Endothelial cell of hepatic sinusoid (primary cell): Measurements from ENCODE around the gene LSP1.

Source experiments
- in situ Hi-C: cut with HindIII; loops from 2 replicates; pipeline ENCODE4 v1.10.0; 2017; ENCODE audit warnings: low sequenced_read_pairs

LSP1 gene

GRCh38 chr11:1908618-1909017 is 55.7 kb downstream of the LSP1 start:
- in situ Hi-C loops, result no loop called here

- in situ Hi-C loops, result no loop called here
Measured at GRCh38 chr11:1909524-1909923, 56.6 kb downstream of the LSP1 start.

GRCh38 chr11:1912289-1912878 is 59.5 kb downstream of the LSP1 start:
- in situ Hi-C loops, result no loop called here

- in situ Hi-C loops, result no loop called here
Measured at GRCh38 chr11:1913271-1914060, 60.6 kb downstream of the LSP1 start.

DNA sequence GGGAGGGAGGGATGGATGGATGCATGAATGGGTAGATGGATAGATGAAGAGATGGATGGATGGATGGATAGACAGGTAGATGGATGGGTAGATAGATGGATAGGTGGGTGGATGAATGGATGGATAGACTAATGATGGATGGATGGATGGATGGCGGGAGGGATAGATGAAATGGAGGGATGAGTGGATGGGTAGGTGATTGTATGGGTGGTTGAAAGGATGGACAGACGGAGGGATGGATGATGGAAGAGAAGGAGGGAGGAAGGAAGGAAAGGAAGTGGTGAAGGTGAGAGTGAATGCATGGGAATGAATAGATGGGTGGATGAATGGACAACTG is 62.9 kb downstream of the LSP1 start:
- in situ Hi-C loops, result no loop called here

DNA sequence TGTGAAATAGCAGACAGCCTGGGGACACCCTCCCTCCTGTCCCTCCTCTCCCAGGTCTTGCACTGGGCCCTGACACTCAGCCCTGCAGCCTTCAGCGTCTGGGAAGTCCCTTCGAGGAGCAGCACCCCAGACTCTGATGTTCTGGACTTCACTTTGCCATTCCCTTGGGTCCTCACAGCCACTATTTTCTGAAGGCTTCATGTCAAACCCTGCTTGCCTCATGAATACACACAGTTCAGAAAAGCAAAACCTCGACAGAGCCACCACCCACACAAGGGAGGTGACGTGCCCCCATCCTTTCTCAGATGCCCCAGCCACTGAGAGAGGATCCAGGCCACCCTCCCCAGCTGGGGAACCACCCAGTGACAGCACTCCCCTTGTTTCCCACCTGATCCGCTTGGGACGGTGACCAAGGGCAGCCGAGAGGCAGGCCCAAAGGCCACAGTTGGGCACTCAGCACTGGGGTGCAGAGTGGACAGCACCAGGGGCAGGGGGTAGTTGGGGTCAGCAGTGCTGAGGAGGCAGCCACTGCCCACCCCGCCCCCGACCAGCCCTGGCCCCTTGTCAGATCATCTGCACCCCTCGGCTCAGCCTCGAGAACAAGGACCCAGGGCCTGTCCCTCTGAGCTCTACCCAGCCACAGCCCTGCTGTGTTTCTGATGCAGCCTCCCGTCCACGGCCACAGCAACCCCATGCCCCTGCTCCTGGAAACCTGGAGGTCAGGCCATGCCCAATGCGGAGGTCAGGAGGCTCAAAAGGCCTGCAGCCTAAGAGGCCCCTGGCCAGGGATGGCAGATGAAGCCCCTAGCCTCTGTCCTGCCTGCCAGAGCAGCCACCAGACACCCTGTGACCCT is 63.5 kb downstream of the LSP1 start:
- in situ Hi-C loops, result no loop called here

GRCh38 chr11:1916986-1917522 is 64.2 kb downstream of the LSP1 start:
- in situ Hi-C loops, result no loop called here

GRCh38 chr11:1917523-1918435 is 64.9 kb downstream of the LSP1 start:
- in situ Hi-C loops, result no loop called here

- in situ Hi-C loops, result no loop called here
Measured at GRCh38 chr11:1918436-1919315, 65.8 kb downstream of the LSP1 start.

- in situ Hi-C loops, result no loop called here
Measured at GRCh38 chr11:1919391-1920127, 66.7 kb downstream of the LSP1 start, which contains the start of gene TNNT3. Gene TNNT3, plus strand, starts transcription at chr11:1919703. Its CDS starts 3,172 bp downstream, at chr11:1922875.

DNA sequence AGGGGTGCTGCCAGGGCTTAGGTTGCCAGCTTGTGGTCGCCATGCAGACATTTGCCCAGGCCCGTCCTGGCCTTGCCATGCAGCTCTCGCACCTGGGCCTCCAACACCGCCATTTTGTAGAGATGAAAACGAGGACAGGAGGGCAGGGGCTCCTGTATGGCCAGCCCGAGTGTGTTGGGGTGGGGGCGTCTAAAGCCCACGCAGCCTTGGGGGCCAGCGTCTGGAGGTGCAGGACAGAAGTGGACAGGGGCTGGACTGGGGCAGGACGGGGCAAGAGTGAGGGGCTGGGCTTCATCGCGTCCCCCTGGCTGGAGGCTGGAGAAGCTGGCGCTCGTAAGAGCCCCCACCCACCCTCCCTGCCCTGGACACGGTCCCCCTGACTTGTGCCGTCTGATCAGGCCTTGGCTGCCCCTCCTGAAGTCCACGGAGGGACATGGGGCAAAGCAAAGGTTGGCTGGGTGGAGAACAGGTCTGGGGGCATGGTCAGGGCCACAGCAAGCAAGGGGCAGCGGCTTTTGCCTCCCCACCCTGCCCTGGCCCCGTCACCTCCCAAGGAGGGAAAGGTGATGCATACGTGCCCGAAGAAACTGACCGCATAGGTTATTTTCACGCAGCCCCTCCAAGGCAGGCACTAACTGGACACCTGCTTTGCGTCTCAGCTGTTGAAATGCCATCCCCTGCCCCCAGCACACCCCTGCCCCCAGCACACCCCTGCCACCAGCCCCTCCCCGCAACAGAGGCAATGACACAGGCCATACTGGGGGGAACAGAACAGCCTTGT is 67.4 kb downstream of the LSP1 start:
- in situ Hi-C loops, result no loop called here

- in situ Hi-C loops, result no loop called here
Measured at GRCh38 chr11:1920909-1921573, 68.2 kb downstream of the LSP1 start.

GRCh38 chr11:1921574-1922141 is 68.8 kb downstream of the LSP1 start:
- in situ Hi-C loops, result no loop called here

- in situ Hi-C loops, result no loop called here
Measured at GRCh38 chr11:1922481-1923081, 69.7 kb downstream of the LSP1 start.

GRCh38 chr11:1923201-1923956 is 70.5 kb downstream of the LSP1 start:
- in situ Hi-C loops, result no loop called here

- in situ Hi-C loops, result no loop called here
Measured at GRCh38 chr11:1924181-1924580, 71.3 kb downstream of the LSP1 start.
